GM18502 (cell line): ENCODE results near the gene NDRG2.
A peak's percentile ranks its signal among the peaks of the same experiment; 100 is the strongest.

Experiments
- ATAC-seq: cut with Tn5 transposase; IDR thresholded peaks from one replicate; pipeline ENCODE4 v1.9.1; 2021; ENCODE audit warnings: mild to moderate bottlenecking; ENCODE audit not compliant: unreplicated experiment, poor library complexity

NDRG2 gene

GRCh38 chr14:21024585-21025370 is at the start of gene NDRG2:
TSS of gene NDRG2 (minus strand) at chr14:21025061. CDS start at chr14:21023315, 1,746 bp downstream.
- ATAC-seq, result no peak

- no peak for ATAC-seq
Observed at GRCh38 chr14:21073921-21074320, 49.1 kb upstream of the NDRG2 start.

DNA sequence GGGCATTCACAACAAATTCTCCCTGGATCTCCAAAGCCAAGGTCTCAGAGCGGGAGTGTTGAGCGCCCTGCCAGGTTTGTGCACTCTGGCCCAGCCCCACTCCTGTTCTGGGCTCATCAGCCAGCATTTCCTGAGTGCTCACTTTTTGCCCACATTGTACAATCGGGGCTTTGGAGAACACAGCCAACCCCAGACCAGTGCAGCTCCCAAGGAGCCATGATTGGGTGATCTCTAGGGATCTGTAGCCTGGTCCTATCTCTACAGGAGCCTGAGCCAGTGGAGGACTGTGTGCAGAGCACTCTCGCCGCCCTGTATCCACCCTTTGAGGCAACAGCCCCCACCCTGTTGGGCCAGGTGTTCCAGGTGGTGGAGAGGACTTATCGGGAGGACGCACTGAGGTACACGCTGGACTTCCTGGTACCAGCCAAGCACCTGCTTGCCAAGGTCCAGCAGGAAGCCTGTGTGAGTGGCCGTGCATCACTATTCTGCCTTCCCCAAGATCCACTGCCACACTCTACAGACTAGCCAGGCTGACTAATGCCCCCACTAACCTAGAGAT is 48.0 kb upstream of the NDRG2 start:
- no peak for ATAC-seq

DNA sequence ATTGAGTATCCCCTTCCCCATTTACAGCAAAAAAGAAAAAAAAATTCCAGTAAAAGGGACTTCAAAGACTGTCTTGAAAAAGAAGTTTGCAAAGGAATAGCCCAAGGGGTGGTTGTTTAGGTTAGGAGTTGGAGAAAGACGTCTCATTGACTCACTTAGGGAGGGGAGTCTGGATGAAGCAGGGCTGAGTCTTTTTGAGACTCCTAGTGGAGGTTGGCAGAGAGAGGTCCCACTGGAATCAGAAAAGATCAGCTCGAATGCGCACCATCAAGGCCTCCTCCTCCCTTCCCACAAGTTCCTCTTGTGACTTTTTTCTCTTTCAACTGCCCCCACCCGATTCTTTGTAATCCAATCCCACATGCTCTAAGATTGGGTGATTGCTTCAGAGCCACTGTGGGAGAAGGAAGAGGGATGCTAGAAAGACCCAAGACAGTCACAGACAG is 47.2 kb upstream of the NDRG2 start:
- no peak for ATAC-seq

GRCh38 chr14:21071225-21072030 is 46.6 kb upstream of the NDRG2 start:
- peak; percentile 78 for ATAC-seq

DNA sequence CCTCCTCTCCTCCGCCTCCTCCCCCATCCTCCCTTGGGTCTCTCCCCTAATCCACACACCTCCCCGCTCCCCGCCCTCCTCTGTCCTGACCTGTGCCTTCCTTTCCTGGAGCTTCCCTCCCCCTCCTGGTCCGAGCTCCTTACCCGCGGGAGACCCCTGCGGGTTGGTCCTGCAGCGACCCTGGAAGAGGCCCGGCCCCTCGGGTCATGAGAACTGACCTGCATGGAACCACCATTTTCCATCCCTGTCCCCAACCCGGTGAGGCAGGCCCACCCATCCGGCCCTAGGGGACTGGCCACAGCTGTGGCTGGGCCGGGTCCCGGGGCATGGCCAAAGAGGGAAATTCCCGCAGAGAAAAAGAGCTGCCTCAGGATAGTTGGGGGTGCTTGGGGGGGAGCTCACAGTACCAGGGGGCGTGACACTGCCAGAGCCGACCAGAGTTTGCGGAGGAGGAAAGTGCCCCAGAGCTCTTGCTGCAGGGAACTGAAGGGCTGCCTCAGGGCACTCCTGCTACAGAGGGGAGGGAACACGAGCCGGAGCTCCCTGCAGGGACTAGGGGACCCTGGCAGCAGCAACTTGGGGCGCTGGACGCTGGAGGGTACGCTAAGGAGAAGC is 45.9 kb upstream of the NDRG2 start:
- no peak for ATAC-seq

DNA sequence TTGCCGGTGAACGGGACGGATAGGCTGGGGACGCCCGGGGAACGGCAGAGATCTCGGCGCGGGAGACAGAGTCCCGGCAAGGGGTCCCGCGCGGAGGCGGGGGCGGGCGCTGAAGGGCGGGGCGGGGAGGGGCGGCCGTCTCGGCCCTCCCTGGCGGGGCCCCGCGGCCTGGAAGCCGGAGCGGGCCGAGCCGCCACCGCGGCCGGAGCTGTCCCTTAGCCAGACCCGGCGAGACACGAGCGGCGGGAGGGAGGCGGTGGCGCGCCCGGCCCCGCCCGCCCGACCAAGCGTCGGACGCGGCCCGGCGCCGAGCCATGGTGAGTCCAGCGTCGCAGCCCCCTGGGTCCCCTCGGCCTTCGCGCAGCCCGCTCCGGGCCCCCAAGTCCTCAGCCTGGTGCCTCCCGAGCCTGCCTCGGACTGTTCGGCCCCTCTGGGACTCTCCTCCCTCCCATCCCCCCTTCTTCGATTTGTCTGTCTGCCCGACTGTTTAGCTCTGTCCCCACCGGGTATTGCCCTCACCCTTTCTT is 45.3 kb upstream of the NDRG2 start, which contains the start of gene ARHGEF40:
ARHGEF40 (plus strand) TSS at position 222 of the 527 bp plus-strand sequence; CDS start at position 315, 93 bp downstream.
- no peak for ATAC-seq

- ATAC-seq, result no peak
Observed at GRCh38 chr14:21069388-21070082, 44.7 kb upstream of the NDRG2 start.

- ATAC-seq, result no peak
Observed at GRCh38 chr14:21068521-21069387, 43.9 kb upstream of the NDRG2 start.

GRCh38 chr14:21066882-21067502 is 42.1 kb upstream of the NDRG2 start:
- ATAC-seq, result no peak

- ATAC-seq, result no peak
Observed at GRCh38 chr14:21063479-21063878, 38.6 kb upstream of the NDRG2 start.

DNA sequence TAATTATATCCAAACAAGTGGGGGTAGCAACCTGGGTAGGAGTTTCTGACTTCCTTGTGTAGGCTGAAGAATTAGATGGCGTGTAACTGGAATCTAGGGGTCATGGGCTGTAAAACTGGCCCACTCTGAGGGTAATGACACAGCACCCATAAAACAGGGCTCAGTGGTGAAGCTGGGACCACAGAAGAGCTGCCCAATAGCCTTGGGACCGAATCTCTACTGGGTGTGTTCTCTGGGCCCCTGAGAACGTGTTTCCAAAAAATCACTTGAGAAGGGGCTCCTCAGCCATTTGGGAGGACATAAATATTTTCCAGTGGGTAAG is 36.4 kb upstream of the NDRG2 start:
- ATAC-seq, result no peak

DNA sequence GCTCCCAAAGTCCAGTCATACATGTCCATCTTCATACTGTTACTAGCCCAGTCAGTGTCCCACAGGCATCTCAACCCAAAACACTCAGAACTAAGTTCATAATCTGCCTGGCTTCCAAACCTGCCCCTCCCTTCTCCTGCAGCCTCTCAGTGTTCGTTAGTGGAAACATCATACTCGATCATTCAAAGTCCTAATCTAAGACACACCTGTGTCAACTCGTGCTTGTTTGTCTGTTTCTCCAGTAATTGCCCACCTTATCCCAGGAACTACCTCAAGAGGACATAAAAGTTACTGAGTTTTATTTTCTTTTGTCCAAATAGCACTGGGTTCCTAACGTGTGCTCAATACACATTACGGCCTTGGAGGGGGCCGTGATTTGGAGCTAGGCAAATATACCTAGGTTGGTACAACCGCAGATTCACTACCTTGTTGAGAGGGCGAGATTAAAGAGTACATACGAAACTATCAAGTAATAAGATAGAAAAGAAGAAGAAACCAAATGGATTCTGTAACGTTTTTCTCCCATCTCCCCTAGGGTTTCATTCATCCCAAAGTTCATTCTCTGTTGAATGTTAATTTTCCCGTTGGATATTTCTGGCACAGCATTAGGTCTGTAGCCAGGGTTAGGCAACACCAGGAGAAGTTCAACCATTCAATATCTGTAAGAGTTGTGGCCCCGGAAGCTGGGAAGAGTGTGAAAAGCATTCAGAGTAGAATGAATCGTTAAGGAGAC is 35.9 kb upstream of the NDRG2 start:
- ATAC-seq, result no peak

- ATAC-seq, result no peak
Observed at GRCh38 chr14:21059842-21060613, 35.2 kb upstream of the NDRG2 start.

DNA sequence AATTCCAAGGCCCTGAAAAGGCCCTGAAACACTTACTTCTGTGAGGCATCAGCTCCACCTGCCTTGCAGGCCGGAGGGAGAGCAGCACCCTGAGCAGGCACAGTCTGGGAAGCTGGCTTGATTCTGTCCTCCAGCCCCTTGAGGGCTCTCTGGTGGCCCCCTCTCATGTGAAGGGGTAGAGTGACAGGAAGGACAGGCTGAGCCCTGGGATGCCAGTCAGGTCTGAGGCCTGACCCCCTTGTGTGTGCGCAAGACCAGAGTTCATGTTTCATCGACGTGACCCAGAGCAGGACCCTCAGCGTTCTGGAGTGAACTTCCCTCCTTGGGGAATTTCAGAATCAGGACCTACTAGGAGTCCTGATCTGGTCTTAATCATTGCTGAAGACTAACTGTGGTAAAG is 34.0 kb upstream of the NDRG2 start:
- ATAC-seq, result no peak

DNA sequence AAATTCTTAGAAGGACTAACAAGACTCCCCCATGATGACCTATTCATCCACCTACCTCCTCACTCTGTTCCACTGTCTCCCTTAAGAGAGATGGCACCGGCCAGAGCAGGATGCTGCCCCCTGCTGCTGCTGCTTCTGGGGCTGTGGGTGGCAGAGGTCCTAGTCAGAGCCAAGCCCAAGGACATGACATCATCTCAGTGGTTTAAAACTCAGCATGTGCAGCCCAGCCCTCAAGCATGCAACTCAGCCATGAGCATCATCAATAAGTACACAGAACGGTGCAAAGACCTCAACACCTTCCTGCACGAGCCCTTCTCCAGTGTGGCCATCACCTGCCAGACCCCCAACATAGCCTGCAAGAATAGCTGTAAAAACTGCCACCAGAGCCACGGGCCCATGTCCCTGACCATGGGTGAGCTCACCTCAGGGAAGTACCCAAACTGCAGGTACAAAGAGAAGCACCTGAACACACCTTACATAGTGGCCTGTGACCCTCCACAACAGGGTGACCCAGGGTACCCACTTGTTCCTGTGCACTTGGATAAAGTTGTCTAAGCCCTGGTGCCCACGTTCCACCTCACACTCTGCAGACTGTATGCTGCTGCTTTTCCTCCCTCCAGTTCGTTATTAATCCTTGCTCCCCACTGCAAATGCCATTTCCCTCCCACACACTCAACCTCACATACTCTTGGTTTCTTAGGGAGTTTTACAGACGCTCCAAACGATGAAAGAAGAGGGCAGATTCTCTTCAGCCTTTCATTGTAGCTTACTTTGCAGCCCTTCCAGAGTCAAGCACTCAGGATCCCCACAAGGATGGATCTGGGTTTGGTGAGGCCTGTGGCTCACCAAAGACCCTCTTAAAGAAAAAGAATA is 33.2 kb upstream of the NDRG2 start, which contains the start of gene RNASE8:
RNASE8 (plus strand) TSS at position 20 of the 873 bp plus-strand sequence; CDS start at position 91, 71 bp downstream.
- ATAC-seq, result no peak
